HG03108 (cell line): ENCODE data around the gene GSE1.
"Not testable (repeated sequence)": the region's sequence is repeated elsewhere in the genome, so short reads cannot be mapped to it uniquely, and the experiment has no call there.

Source experiments
- ATAC-seq: cut with Tn5 transposase; IDR thresholded peaks from one replicate; pipeline ENCODE4 v1.9.1; 2021; ENCODE audit warnings: moderate library complexity; ENCODE audit not compliant: unreplicated experiment

The GSE1 gene

GRCh38 chr16:85589688-85590505 is 23.2 kb upstream of the GSE1 start:
- ATAC-seq, result no peak

- no peak for ATAC-seq
Observed at GRCh38 chr16:85590506-85590832, 22.7 kb upstream of the GSE1 start.

DNA sequence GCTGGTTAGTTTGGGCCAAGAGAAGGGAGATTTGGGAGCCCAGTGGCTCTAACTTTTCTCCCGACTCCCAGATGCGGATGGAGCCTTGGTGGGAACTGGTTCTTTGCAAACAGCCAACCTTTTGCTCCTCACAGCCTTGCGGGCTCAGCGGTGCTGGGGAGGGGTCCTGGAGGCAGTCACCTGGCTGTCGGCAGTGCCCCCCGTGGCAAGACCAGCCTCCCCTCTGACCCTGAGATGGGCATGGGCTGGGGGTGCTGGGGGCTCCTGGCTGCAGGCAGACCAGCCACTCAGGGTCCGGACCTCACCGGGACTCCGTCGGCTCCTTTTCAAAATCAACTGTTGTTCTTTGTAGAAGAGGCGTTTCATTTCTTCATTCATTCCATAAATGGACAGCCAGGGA is 21.7 kb upstream of the GSE1 start:
- no peak for ATAC-seq

DNA sequence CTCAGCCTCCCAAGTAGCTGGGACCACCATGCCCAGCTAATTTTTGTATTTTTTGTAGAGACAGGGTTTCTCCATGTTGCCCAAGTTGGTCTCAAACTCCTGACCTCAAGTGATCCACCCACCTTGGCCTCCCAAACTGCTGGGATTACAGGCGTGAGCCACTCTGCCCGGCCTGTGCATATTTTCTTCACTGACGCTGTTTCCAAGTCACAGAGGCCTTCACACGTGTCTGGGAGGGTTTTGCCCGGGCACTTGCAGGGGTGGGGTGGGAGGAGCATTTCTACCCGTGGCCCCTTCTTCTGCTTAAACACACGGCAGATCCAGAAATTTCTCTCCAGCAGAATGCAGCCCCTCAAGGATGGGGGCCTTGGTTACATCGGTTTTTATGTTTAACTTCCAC is 20.8 kb upstream of the GSE1 start:
- not testable (repeated sequence) for ATAC-seq

DNA sequence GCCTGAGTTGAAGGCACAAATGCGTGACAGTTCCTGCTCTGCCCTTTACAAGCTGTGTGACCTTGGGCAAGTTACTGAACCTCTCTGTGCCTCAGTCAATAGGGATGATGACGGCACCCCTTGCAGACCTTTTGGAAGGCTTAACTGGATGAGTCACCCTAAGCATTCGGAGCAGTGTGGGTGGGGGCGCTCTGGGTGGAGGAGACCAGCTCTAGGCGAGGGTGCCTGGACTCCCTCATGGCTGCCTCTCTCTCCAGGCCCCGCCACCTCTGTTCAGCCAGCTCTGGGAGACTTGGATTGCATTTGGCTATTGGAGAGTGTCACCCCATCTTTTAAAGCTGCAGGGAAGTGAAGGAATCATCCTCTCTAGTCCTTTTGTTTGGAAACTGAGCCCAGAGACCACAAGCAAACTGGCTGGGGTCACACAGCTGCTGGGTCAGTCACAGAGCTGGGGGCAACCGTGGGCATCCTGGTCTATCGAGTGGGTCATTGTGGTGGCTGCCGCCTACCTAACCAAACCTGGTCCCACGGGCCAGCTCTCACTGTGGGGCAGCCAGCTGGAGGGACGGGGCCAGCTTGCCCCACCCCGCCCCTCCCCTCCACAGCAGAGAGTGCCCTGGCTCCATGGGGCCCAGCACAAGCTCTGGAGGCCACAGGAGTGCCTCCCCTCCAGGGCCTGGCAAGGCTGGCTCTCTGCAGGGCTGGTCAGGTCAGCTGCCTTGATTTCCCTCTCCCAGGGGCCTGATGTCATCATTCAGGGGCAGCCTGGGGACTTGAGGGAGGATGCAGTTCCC is 20.2 kb upstream of the GSE1 start:
- ATAC-seq, result no peak

- ATAC-seq, result no peak
Observed at GRCh38 chr16:85593494-85594221, 19.5 kb upstream of the GSE1 start.

- no peak for ATAC-seq
Observed at GRCh38 chr16:85594273-85594977, 18.7 kb upstream of the GSE1 start.

GRCh38 chr16:85594978-85595661 is 18.0 kb upstream of the GSE1 start:
- ATAC-seq, result no peak

- ATAC-seq, result no peak
Observed at GRCh38 chr16:85595812-85596502, 17.2 kb upstream of the GSE1 start.

DNA sequence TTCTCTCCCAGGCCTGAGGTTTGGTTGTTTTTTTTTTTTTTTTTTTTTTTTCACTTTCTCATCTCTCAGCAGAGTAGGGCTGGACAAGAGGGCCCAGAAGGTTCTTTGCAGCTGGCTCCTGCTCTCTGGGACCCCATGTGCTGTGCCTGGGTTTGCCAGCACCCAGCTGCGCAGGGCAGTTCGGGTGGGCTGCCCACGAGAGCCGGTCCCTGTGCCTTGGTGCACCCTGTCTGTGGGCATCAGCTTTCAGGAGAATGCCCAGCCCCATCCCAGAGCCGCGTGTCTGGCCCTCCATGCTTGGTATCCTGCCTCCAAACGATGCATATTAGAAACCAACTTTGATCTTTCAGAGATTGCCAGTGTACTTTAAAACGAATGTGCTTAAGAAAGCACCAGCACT is 15.0 kb upstream of the GSE1 start:
- ATAC-seq, result no peak

DNA sequence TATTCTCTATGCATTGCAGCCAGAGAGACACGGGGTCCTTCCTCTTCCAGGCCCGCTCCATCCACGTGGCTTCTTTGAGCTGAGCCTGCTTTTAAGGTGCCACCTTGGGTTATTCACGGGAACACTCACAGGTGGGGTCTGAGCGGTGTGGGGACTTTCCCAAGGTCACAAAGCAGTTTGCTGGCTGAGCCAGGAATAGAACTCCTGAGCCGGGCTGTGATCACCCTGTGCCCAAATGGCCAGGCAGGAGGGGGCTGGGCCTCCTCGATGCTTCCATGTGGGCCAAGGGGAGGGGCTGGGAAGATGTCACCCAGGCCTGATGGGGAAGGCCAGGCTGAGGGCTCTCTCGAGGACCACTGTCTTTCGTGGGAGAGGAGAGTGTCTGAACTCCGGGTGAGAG is 13.0 kb upstream of the GSE1 start:
- ATAC-seq, result no peak

- no peak for ATAC-seq
Observed at GRCh38 chr16:85600530-85601271, 12.4 kb upstream of the GSE1 start.

DNA sequence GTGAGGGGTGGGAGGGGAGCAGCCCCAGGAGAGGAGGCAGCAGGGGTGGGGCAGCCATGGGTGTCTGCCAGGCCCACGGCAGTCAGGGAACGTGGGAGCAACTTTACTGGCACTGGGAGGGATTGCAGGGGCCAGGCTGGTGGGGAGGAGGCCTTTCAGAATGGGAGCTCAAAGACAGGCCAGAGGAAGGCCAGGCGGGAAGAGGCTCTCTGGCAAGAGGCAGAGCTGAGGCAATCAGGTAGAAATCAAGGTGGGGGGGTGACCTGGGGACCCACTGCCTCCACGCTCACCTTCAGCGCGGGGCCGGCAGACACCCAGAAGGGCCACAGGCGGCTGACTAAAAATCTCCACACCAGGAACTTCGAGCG is 11.9 kb upstream of the GSE1 start:
- ATAC-seq, result no peak

DNA sequence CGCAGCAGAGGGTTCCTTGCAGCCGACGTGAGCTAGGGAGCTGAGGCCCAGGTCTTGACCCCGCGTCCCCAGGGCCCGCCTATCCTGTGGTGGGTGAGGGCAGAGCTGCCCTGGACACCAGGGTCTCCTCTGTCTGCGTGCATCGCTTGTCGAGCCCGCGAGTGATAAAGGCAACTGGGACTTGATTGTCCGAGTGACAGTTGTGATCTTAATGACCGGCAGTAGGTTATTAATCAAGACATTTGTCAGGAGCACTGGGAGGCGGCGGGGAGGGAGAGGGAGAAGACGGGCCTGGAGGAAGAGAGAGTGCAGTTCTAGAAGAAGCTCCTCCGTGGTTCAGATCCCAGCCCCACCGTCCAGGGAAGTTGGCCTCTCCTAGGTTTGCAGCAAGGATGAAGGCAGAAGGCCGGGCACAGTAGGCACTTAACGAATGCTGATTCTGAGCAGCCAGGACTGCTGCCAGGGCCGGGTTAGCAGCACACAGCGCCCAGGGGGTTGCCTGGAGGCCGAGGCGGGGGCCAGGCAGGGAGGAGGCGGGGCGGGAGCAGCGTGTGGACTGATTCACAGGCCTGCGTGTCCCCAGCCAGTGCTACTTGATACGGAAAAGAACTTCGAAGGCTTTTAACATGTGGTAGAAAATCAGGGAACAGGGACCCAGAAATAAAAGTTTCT is 11.3 kb upstream of the GSE1 start:
- no peak for ATAC-seq

- ATAC-seq, result no peak
Observed at GRCh38 chr16:85602402-85603202, 10.5 kb upstream of the GSE1 start.

DNA sequence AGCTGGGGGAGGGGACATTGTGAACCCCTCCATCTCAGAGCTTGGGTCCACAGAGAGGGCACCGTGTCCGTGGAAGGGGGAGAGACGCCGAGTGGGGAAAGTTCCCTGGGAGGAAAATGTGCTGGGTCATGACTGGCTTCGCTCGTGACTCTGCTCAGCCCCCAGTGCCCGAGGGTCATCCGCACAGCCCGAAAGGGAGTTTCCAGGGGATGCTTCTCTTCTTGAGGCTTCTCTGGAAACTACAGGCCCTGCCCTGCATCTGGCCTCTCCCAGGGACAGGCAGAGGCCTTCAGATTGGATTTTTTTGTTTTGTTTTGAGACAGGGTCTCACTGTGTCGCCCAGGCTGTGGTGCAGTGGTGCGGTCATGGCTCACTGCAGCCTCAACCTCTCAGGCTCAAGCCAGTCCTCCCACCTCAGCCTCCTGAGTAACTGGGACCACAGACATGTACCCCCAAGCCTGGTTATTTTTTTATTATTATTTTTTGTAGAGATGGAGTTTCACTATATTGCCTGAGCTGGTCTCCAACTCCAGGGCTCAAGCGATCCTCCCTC is 9.8 kb upstream of the GSE1 start:
- ATAC-seq, result no peak

- no peak for ATAC-seq
Observed at GRCh38 chr16:85604145-85604705, 8.9 kb upstream of the GSE1 start.
